Frontal cortex (tissue), 4 donors: ENCODE results near the gene ZNHIT1. TPM values are rescaled to one million over a fixed set of nuclear protein-coding genes. Genes with fewer than 3 reads are reported as not detected.

Source experiments
- DNase-seq, 2 donors: peaks; one replicate each; pipeline ENCODE4 v3.0.0; 2012; ENCODE audit warnings: low spot score in 2 of 2
- FAIRE-seq: peaks from 2 replicates; lab custom pipeline; 2012; peaks lifted over from hg19 to GRCh38; lab: Jason Lieb, UNC
- small RNA-seq: library from RNA; depleted of rRNA; stranded (forward); fragments of <200 nt; gene quantifications from one replicate; pipeline ENCODE3, GENCODE V24; 2014
- total RNA-seq: library from RNA; depleted of rRNA; stranded (reverse); fragments of >200 nt; gene quantifications from one replicate; pipeline ENCODE4 v1.2.3, GENCODE V29; 2014
- donor health status: control.
- donor health status: control.
- donor health status: control.

The ZNHIT1 gene
- total RNA-seq, 1 donor from 2014 or later: 46.1 TPM

DNA sequence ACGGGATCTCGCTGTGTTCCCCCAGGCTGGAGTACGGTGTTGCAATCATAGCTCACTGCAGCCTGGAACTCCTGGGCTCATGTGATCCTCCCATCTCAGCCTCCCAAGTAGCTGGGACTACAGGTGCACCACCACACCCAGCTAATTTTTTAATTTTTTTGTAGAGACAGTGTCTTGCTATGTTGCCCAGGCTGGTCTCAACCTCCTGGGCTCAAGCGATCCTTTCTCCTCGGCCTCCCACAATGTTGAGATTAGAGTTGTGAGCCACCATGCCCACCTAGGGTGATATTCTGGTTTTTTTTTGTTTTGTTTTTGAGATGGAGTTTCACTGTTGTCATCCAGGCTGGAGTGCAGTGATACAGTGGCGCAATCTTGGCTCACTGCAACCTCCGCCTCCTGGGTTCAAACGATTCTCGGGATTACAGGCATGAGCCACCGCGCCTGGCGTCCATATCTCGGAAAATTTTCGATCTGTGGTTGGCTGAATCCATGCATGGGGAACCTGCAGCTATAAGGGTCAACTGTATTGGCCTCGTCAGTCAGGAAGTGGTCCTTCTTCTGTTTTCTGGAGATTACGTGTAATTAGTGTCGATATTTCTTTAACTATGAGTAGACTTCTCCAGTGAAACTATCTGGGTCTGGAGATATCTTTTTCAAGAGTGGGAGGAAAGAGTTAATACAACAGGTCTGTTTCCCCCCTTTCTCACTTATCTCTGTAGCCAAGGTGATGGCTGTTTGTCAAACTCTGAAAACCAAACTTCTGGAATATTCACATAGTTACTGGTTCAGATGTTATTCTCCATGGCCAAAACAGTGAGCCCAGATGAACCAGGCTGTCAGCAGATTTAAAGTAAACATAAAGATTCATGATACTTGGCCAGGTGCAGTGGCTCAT lies 47.9 kb downstream of the ZNHIT1 start:
- FAIRE-seq: no peak
- DNase-seq: no peak

DNA sequence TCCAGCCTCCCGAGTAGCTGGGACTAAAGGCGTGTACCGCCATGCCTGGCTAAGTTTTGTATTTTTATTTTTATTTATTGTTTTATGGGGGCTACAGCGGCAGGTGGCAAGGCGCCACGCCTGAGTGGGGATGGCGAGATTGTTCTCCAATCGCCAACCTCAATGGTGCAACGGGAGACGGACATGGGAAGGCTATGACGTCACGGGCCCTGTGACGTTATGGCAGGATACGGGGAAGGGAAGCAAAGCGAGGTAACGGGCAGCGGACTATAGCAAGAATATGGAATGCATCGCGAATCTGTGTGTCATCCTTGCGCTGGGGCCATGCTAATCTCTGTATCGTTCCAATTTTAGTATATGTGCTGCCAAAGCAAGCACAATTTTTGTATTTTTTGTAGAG lies 51.7 kb downstream of the ZNHIT1 start:
- DNase-seq (no peak), FAIRE-seq (no peak)

DNA sequence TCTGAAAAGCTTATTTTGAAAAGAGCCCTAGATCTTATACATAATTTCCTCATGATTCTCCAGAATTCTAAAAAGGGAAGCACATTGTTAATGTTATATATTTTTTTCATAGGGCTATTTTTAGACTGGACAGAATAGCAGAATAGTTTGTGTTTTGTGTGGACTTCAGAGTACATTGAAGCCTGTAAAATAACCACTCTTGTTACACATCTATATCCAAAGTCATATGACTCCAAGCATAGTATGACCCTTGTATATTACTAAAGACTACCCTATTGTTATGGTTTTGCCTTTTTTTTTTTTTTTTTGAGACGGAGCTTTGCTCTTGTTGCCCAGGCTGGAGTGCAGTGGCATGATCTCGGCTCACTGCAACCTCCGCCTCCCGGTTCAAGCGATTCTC lies 53.1 kb downstream of the ZNHIT1 start:
- FAIRE-seq: no peak

DNA sequence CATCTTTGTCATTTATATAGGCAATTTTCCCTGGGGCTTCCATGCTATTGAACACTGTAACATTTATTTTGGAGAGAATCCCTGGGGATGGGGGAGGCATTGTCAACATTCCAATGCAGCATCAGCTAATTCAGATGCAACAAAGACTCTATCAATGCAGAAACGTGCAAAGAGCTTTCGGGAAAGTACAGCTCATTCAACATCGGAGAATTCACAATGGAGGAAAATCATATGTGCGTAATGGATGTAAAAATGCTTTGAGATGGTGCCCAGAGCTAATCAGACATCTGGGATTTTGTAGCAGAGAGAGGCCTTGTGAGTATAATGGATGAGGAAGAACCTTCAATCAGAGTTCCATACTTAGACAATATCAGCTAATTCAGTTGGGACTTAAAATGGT lies 55.2 kb downstream of the ZNHIT1 start:
- no peak for FAIRE-seq

More for the DNA sequence above, 53.1 kb downstream of the ZNHIT1 start:
- no peak for DNase-seq

More for the DNA sequence above, 55.2 kb downstream of the ZNHIT1 start:
- DNase-seq: no peak

Small RNA genes within 50 kb of the gene (small RNA-seq; reads per million reads assigned to genes)
- not detected for gene RNU6-1104P

Other genes starting within 250 kb of the ZNHIT1 start
- gene MUC12, start 248.6 kb upstream of the ZNHIT1 start, total RNA-seq: 0.41 TPM
- gene MUC17, start 198.1 kb upstream of the ZNHIT1 start, total RNA-seq: not detected
- gene TRIM56, start 132.7 kb upstream of the ZNHIT1 start, total RNA-seq: 0.82 TPM
- gene SERPINE1, start 91.1 kb upstream of the ZNHIT1 start, total RNA-seq: under 0.01 TPM
- 139 TPM for gene AP1S1, start 63.7 kb upstream of the ZNHIT1 start, total RNA-seq
- gene VGF, start 52.6 kb upstream of the ZNHIT1 start, total RNA-seq: 7.7 TPM
- 0.82 TPM for gene NAT16, start 37.9 kb upstream of the ZNHIT1 start, total RNA-seq
- not detected for gene MOGAT3, start 17.1 kb upstream of the ZNHIT1 start, total RNA-seq
- 8.2 TPM for gene PLOD3, start 584 bp upstream of the ZNHIT1 start, total RNA-seq
- gene CLDN15, start 19.6 kb downstream of the ZNHIT1 start, total RNA-seq: 2.9 TPM
- 58.7 TPM for gene FIS1, start 26.9 kb downstream of the ZNHIT1 start, total RNA-seq
- gene IFT22, start 103.6 kb downstream of the ZNHIT1 start, total RNA-seq: 33.8 TPM
- gene COL26A1, start 144.7 kb downstream of the ZNHIT1 start, total RNA-seq: 14.3 TPM